Esophagus squamous epithelium (tissue), 5 donors: ENCODE measurements around the gene OR2F2. TPM values are rescaled to one million over a fixed set of nuclear protein-coding genes. Genes with fewer than 3 reads are reported as not detected.

ENCODE experiments used
- DNase-seq: peaks from one replicate; lab custom pipeline; 2025; lab: John Stamatoyannopoulos, UW
- H3K27ac ChIP-seq, 4 donors: fragments of 200-600 bp; sonication (generic); one replicate each; pipeline ENCODE4 v1.5.1; 2016 to 2019; ENCODE audit warnings: mild to moderate bottlenecking in 1 of 4
- H3K27me3 ChIP-seq, 4 donors: fragments of 200-600 bp; sonication (generic); 1 replicate in 3 of 4; 2 replicates in 1 of 4; pipeline versions ENCODE4 v1.5.1 to v1.6.0; 2017 to 2021; ENCODE audit warnings: antibody characterized with exemption in 1 of 4
- H3K36me3 ChIP-seq, 3 donors: fragments of 200-600 bp; sonication (generic); one replicate each; pipeline ENCODE4 v1.5.1; 2016 to 2019
- H3K4me1 ChIP-seq, 3 donors: fragments of 200-600 bp; sonication (generic); one replicate each; pipeline ENCODE4 v1.5.1; 2017 to 2019
- H3K4me3 ChIP-seq, 4 donors: fragments of 200-600 bp; sonication (generic); 1 replicate in 3 of 4; 2 replicates in 1 of 4; pipeline ENCODE4 v1.5.1; 2016 to 2019; ENCODE audit warnings: mild to moderate bottlenecking in 2 of 4, moderate library complexity in 1 of 4
- H3K9me3 ChIP-seq, 3 donors: fragments of 200-600 bp; sonication (generic); one replicate each; pipeline ENCODE4 v1.5.1; 2016 to 2019
- POLR2A ChIP-seq, 4 donors: fragments of 450-650 bp; IDR thresholded peaks; one replicate each; pipeline ENCODE4 v1.6.1; 2017; ENCODE audit warnings: antibody characterized with exemption in 4 of 4, mild to moderate bottlenecking in 4 of 4, moderate library complexity in 3 of 4
- WGBS, 2 donors: methylation state at CpG; one replicate each; pipeline ENCODE4 v1.1.5; 2018; 5-methylcytosine and 5-hydroxymethylcytosine counted together
- intact Hi-C: fragments of 100-400 bp; cut with DNase I; formaldehyde crosslinking; loops from one replicate; pipeline ENCODE4 v1.15.0; 2022
- total RNA-seq, 4 donors: library from RNA; depleted of rRNA; stranded (reverse); fragments of >200 nt; gene quantifications; one replicate each; pipeline ENCODE4 v1.1.0, GENCODE V29; 2016
- TF ChIP-seq, protein P1 (sequence below), 6 experiments: fragments of 450-650 bp in 4 of 6; fragments of 200-600 bp in 2 of 6; sonication (generic) in 2 of 6; IDR thresholded peaks; one replicate each; pipeline ENCODE4 v1.5.1; 2016 to 2019; ENCODE audit warnings: antibody characterized with exemption in 6 of 6, mild to moderate bottlenecking in 4 of 6, moderate library complexity in 4 of 6
- donor health status: DM: yes; HTN: yes; CAD: no.

OR2F2 gene
- total RNA-seq, 4 donors from 2014 or later, result not detected

DNA sequence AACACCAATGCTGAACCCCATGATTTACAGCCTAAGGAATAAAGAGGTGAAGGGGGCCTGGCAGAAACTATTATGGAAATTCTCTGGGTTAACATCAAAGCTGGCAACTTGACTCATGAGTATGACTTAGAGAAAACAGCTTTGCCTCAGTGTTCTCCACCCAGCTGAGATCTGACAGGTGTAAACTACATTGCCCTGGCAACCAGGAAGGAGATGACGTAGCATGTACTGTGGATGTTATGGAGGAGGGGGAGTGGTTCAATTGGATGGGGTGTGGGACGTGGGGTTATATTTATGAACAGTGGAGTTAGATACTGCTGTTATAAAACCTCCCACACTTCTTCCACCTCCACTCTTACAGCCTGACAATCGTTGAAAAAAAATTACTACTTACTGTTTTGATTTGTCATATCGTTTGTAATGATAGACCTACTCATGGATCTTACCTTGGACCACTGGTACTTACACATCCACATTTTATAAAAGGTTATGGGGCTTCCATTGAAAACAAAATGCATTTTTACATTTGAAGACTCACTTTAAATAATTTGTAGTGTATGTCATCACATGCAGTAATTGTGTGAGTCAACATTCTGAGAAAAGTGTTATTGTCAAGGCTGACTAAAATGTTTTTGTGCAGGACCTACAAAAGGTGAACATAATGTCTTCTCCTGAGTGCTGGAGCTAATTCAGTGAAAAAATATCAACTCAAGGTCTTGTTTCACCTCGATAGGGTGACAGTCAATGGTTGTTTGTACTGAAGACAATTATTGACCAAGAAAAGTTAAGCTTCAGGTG lies 26.0 kb downstream of the OR2F2 start:
- no peak for DNase-seq
- H3K4me3 ChIP-seq, result no peak overlapping the region
- WGBS, 2 donors, result 63 to 65% methylated on average over 5 of the region's 5 CpGs
- TF ChIP-seq, protein P1, sequence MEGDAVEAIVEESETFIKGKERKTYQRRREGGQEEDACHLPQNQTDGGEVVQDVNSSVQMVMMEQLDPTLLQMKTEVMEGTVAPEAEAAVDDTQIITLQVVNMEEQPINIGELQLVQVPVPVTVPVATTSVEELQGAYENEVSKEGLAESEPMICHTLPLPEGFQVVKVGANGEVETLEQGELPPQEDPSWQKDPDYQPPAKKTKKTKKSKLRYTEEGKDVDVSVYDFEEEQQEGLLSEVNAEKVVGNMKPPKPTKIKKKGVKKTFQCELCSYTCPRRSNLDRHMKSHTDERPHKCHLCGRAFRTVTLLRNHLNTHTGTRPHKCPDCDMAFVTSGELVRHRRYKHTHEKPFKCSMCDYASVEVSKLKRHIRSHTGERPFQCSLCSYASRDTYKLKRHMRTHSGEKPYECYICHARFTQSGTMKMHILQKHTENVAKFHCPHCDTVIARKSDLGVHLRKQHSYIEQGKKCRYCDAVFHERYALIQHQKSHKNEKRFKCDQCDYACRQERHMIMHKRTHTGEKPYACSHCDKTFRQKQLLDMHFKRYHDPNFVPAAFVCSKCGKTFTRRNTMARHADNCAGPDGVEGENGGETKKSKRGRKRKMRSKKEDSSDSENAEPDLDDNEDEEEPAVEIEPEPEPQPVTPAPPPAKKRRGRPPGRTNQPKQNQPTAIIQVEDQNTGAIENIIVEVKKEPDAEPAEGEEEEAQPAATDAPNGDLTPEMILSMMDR (IDR thresholded peaks at IDR 0.05), result no peak
- no peak for TF ChIP-seq POLR2A (IDR thresholded peaks at IDR 0.05)
- no peak overlapping the region for H3K27ac ChIP-seq
- H3K27me3 ChIP-seq, result no peaks in the 10 kb centered on the region
- H3K9me3 ChIP-seq, result no peaks in the 10 kb centered on the region
- no peaks in the 10 kb centered on the region for H3K4me1 ChIP-seq
- no peaks in the 10 kb centered on the region for H3K36me3 ChIP-seq
- intact Hi-C loops, result no loop called here

DNA sequence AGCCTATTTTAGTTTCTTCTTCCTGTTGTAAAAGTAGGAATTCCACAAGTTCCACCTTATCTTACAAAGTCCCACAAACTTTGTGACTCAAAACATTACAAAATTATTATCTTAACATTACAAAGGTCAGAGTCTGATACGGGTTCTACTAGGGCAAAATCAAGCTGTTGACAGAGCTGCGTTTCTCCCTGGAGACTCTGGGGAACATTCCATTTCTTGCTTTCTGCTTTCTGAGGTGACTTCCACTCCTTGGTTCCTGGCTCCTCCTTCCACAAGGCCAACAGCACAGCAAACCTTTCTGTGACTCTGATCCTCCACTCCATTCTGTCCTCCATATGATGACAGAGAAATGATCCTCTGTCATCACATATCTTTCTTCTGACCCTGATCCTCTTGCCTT lies 30.2 kb downstream of the OR2F2 start:
- H3K27me3 ChIP-seq, result no peaks in the 10 kb centered on the region
- H3K9me3 ChIP-seq, result no peaks in the 10 kb centered on the region
- no peak for DNase-seq
- no peaks in the 10 kb centered on the region for H3K36me3 ChIP-seq
- H3K27ac ChIP-seq, result no peak overlapping the region
- 58 to 76% methylated on average over 2 of the region's 2 CpGs for WGBS, 2 donors
- intact Hi-C loops, result no loop called here
- no peak overlapping the region for H3K4me3 ChIP-seq
- H3K4me1 ChIP-seq, result no peaks in the 10 kb centered on the region
- TF ChIP-seq POLR2A (IDR thresholded peaks at IDR 0.05), result no peak
- TF ChIP-seq, protein P1 (IDR thresholded peaks at IDR 0.05), result no peak

DNA sequence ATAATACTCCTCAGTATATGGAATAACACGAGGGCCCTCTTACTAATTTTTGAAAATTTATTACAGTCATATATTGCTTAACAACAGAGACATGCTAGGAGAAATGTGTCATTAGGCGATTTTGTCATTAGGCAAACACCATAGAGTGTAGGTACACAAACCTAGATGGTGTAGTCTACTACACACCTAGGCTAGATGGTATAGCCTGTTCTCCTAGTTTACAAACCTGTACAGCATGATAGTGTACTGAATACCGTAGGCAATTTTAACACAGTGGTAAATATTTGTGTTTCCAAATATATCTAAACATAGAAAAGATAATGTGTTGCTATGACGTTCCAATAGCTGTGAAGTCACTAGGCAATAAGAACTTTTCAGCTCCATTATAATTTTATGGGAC lies 32.4 kb downstream of the OR2F2 start:
- H3K4me3 ChIP-seq, result no peak overlapping the region
- no peak for DNase-seq
- no peaks in the 10 kb centered on the region for H3K36me3 ChIP-seq
- no peak overlapping the region for H3K27ac ChIP-seq
- intact Hi-C loops, result no loop called here
- TF ChIP-seq, protein P1 (IDR thresholded peaks at IDR 0.05), result no peak
- no peak for TF ChIP-seq POLR2A (IDR thresholded peaks at IDR 0.05)
- no peaks in the 10 kb centered on the region for H3K27me3 ChIP-seq
- H3K4me1 ChIP-seq, result no peaks in the 10 kb centered on the region
- H3K9me3 ChIP-seq, result no peaks in the 10 kb centered on the region
- 53 to 60% methylated on average over 4 of the region's 4 CpGs for WGBS, 2 donors

DNA sequence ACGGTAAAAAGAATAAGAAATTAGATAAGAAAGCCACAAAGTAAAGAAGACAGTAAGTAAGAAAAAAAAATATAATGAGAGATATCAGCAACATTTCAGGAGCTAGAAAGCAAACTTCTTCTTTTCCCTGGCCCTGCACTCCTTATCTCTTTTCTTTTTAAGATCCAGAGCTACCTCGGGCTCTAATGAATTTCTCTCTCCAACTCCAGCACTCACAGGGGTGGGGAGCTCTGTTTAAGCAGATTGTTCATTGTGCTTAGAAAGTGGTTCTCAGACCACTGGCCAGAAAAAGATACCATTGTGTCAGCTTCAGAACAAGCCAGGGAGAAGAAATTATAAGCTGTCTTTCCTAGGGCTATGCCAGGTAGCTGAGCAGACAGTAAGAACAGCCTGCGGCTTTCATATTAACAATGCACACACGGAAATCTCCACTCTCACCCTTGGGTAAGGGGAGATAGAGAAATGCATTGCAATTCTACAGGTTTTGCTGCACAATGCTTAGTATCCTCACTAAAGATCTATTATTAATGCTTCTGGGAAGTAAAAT lies 38.9 kb downstream of the OR2F2 start:
- Histone ChIP-seq H3K36me3 (no peaks in the 10 kb centered on the region), H3K27me3 (no peaks in the 10 kb centered on the region), H3K27ac (no peak overlapping the region), H3K4me3 (no peak overlapping the region), H3K9me3 (no peaks in the 10 kb centered on the region), H3K4me1 (no peaks in the 10 kb centered on the region)
- WGBS, 2 donors, result 64 to 65% methylated on average over 4 of the region's 4 CpGs
- TF ChIP-seq, protein P1 (IDR thresholded peaks at IDR 0.05), result no peak
- no peak for TF ChIP-seq POLR2A (IDR thresholded peaks at IDR 0.05)
- intact Hi-C loops, result no loop called here
- no peak for DNase-seq

DNA sequence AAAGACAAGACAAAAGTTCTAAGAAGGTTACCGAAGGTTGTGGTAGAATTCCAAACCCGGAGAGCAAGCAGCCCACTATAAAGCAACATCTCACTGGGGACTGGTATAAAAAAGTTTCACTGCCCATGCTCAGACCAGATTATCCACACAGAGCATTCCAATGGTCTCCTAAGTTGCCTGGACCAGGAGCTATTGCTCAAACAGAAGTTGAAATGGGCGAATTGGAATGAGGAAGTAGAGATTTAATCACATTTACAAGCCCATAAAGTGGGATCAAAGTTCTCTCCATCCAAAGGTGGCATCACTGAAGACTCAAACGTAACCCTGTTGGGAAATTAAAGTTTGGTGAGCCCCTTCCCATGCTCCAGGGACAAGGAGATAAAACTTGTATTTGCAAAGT lies 39.4 kb downstream of the OR2F2 start:
- DNase-seq, result no peak
- 65 to 75% methylated on average over 4 of the region's 4 CpGs for WGBS, 2 donors
- no peaks in the 10 kb centered on the region for H3K4me1 ChIP-seq

More for the DNA sequence above, 39.4 kb downstream of the OR2F2 start:
- no peak for TF ChIP-seq POLR2A (IDR thresholded peaks at IDR 0.05)
- TF ChIP-seq, protein P1 (IDR thresholded peaks at IDR 0.05), result no peak
- Histone ChIP-seq H3K36me3 (no peaks in the 10 kb centered on the region), H3K27ac (no peak overlapping the region), H3K27me3 (no peaks in the 10 kb centered on the region), H3K4me3 (no peak overlapping the region), H3K9me3 (no peaks in the 10 kb centered on the region)
- intact Hi-C loops, result no loop called here
